Endothelial cell of umbilical vein (primary cell): ENCODE results near the gene SUPT16H. TPM values are rescaled to one million over a fixed set of nuclear protein-coding genes. Genes with fewer than 3 reads are reported as not detected.

Experiments
- BruUV-seq: library from RNA; stranded (reverse); fragments of 400-500 nt; replicated peaks from 2 replicates; lab custom pipeline; 2021; lab: Mats Ljungman, UMichigan
- CTCF ChIA-PET: fragments of 300-600, 350-600 bp; sonication (Branson Sonifier 250); formaldehyde crosslinking; loops from one replicate; lab custom pipeline; 2021; ENCODE audit warnings: antibody characterized with exemption, inconsistent platforms; lab: Charles Lee
- POLR2A ChIA-PET: fragments of 300-600, 350-600 bp; sonication (Branson Sonifier 250); formaldehyde crosslinking; loops from one replicate; lab custom pipeline; 2021; ENCODE audit warnings: antibody characterized with exemption, inconsistent platforms; lab: Charles Lee
- DNase-seq: peaks from one replicate; pipeline ENCODE4 v3.0.0-alpha.2; 2011; ENCODE audit warnings: low read depth, low spot score
- FAIRE-seq: peaks from 2 replicates; lab custom pipeline; 2011; peaks lifted over from hg19 to GRCh38; lab: Jason Lieb, UNC
- H2AFZ ChIP-seq: 2 replicates; pipeline ENCODE4 v1.6.0; 2012; ENCODE audit warnings: low read depth, low read length, control low read depth, inconsistent platforms
- H3K27ac ChIP-seq: 2 replicates; pipeline ENCODE4 v1.5.1; 2011; ENCODE audit warnings: low read depth, mild to moderate bottlenecking, control low read depth, low read length, moderate library complexity; ENCODE audit not compliant: insufficient read depth
- H3K27me3 ChIP-seq, 2 experiments: 2 replicates each; pipeline versions ENCODE4 v1.6.0 to v1.6.1; 2011; ENCODE audit warnings: low read length in 2 of 2, mixed read lengths in 1 of 2; ENCODE audit not compliant: control insufficient read depth in 2 of 2, insufficient read depth in 2 of 2
- H3K36me3 ChIP-seq, 2 experiments: 2 replicates in 1 of 2; 3 replicates in 1 of 2; pipeline ENCODE4 v1.5.1; 2011; ENCODE audit warnings: low read length in 2 of 2, mild to moderate bottlenecking in 1 of 2, moderate library complexity in 1 of 2; ENCODE audit not compliant: control insufficient read depth in 2 of 2, insufficient read depth in 2 of 2; ENCODE audit errors: extremely low read depth in 1 of 2
- H3K4me1 ChIP-seq: 3 replicates; pipeline ENCODE4 v1.5.1; 2011; ENCODE audit warnings: mild to moderate bottlenecking, low read length; ENCODE audit not compliant: control insufficient read depth, insufficient read depth; ENCODE audit errors: extremely low read depth
- H3K4me2 ChIP-seq: 2 replicates; pipeline ENCODE4 v1.6.1; 2011; ENCODE audit warnings: low read length, control low read depth, mixed read lengths; ENCODE audit not compliant: insufficient read depth
- H3K4me3 ChIP-seq, 3 experiments: fragments of 200-600 bp in 1 of 3; sonication (generic), shearing (Covaris generic) in 1 of 3; replicated peaks in 1 of 3; 2 replicates each; pipeline ENCODE4 v1.5.1; 2011 to 2016; ENCODE audit warnings: control low read depth in 3 of 3, low read length in 3 of 3, mild to moderate bottlenecking in 2 of 3, inconsistent platforms in 1 of 3, low read depth in 1 of 3, moderate library complexity in 1 of 3; ENCODE audit not compliant: insufficient read depth in 1 of 3
- H3K79me2 ChIP-seq: 2 replicates; pipeline ENCODE4 v1.6.0; 2012; ENCODE audit warnings: low read length, inconsistent platforms; ENCODE audit not compliant: control insufficient read depth, insufficient read depth
- H3K9ac ChIP-seq: replicated peaks from 2 replicates; pipeline ENCODE3; 2011; ENCODE audit warnings: low read length, control low read depth; ENCODE audit not compliant: insufficient read depth; ENCODE audit errors: extremely low read depth
- H3K9me1 ChIP-seq: replicated peaks from 3 replicates; pipeline ENCODE4 v1.6.0; 2011; ENCODE audit warnings: mild to moderate bottlenecking, low read length; ENCODE audit not compliant: control insufficient read depth, insufficient read depth; ENCODE audit errors: extremely low read depth
- H3K9me3 ChIP-seq: replicated peaks from 2 replicates; pipeline ENCODE4 v1.5.1; 2012; ENCODE audit warnings: low read length, inconsistent platforms; ENCODE audit not compliant: control insufficient read depth, insufficient read depth
- H4K20me1 ChIP-seq: replicated peaks from 2 replicates; pipeline ENCODE3; 2011; ENCODE audit warnings: mild to moderate bottlenecking, low read length; ENCODE audit not compliant: control insufficient read depth, insufficient read depth; ENCODE audit errors: extremely low read depth
- CTCF ChIP-seq, 2 donors: IDR thresholded peaks; 1 replicate in 1 of 2; 2 replicates in 1 of 2; pipeline ENCODE4 v1.5.1; 2011; ENCODE audit warnings: low read length in 2 of 2, mild to moderate bottlenecking in 2 of 2, moderate library complexity in 2 of 2, control low read depth in 1 of 2, inconsistent platforms in 1 of 2, low read depth in 1 of 2; ENCODE audit not compliant: insufficient read depth in 1 of 2; ENCODE audit errors: extremely low read depth in 1 of 2
- EZH2 ChIP-seq: IDR thresholded peaks from 2 replicates; pipeline ENCODE4 v1.6.1; 2012; ENCODE audit warnings: borderline replicate concordance, low read depth, mild to moderate bottlenecking, moderate library complexity, low read length, inconsistent platforms; ENCODE audit not compliant: severe bottlenecking
- FOS ChIP-seq: IDR thresholded peaks from 2 replicates; pipeline ENCODE4 v1.6.1; 2011; ENCODE audit warnings: mild to moderate bottlenecking, low read length, moderate library complexity, borderline replicate concordance; ENCODE audit not compliant: insufficient read depth
- GATA2 ChIP-seq: IDR thresholded peaks from 2 replicates; pipeline ENCODE4 v1.7.0; 2011; ENCODE audit warnings: low read depth, mild to moderate bottlenecking, moderate library complexity, mixed read lengths, low read length; ENCODE audit not compliant: insufficient read length, insufficient read depth
- JUN ChIP-seq: IDR thresholded peaks from 2 replicates; pipeline ENCODE4 v1.6.1; 2011; ENCODE audit warnings: borderline replicate concordance, low read depth; ENCODE audit not compliant: insufficient read length, insufficient read depth
- MAX ChIP-seq: IDR thresholded peaks from 2 replicates; pipeline ENCODE4 v1.6.1; 2011; ENCODE audit not compliant: insufficient read depth, insufficient read length
- MYC ChIP-seq: IDR thresholded peaks from one replicate; pipeline ENCODE4 v1.6.1; 2011; ENCODE audit warnings: mild to moderate bottlenecking, low read depth, low read length
- POLR2A ChIP-seq: IDR thresholded peaks from 2 replicates; pipeline ENCODE4 v1.6.1; 2012; ENCODE audit warnings: low read depth, mild to moderate bottlenecking, control low read depth, low read length
- POLR2AphosphoS5 ChIP-seq: IDR thresholded peaks from 2 replicates; pipeline ENCODE4 v1.6.1; 2012; ENCODE audit warnings: low read depth, mild to moderate bottlenecking, control low read depth, low read length, moderate library complexity; ENCODE audit not compliant: insufficient read depth
- dilution Hi-C: fragments of 300-500 bp; cut with MboI; formaldehyde crosslinking; loops from one replicate; pipeline ENCODE4 v1.15.0; 2019; ENCODE audit warnings: low sequenced_read_pairs; ENCODE audit not compliant: extremely low pct_ligation_motif_present
- intact Hi-C: fragments of 100-400 bp; cut with micrococcal nuclease; formaldehyde crosslinking; loops from one replicate; pipeline ENCODE4 v1.10.0; 2022
- polyA plus RNA-seq, 4 experiments: library from polyadenylated mRNA; depleted of rRNA in 3 of 4; stranded (reverse) in 3 of 4; unstranded in 1 of 4; fragments of >200 nt; gene quantifications; 2 replicates each; pipeline versions ENCODE4 v1.2.1 to v1.2.3, GENCODE V29; 2011 to 2012; ENCODE audit warnings: missing spikeins in 1 of 4
- total RNA-seq: library from RNA; stranded (reverse); gene quantifications from 2 replicates; pipeline ENCODE4 v1.2.3, GENCODE V29; 2021

SUPT16H gene
- total and polyA plus RNA-seq, 2 donors (not counting 3 experiments of a cell fraction or from before 2014, with no cell fraction given): 53.1 to 100 TPM

GRCh38 chr14:21406213-21406612 lies 22.4 kb upstream of the SUPT16H start:
- H3K4me1 ChIP-seq: peaks cover 13% of the 10 kb centered on the region
- H3K79me2 ChIP-seq: no peaks in the 10 kb centered on the region
- DNase-seq (no peak), FAIRE-seq (no peak)
- no TSS peak for BruUV-seq
- no peaks in the 10 kb centered on the region for H3K9me1 ChIP-seq
- H3K36me3 ChIP-seq: peaks cover 35 to 42% of the 10 kb centered on the region in 2 experiments
- TF ChIP-seq POLR2AphosphoS5 (no peak), GATA2 (no peak), MYC (no peak), FOS (no peak), MAX (no peak), CTCF (IDR thresholded peaks at IDR 0.05; ENCODE audit: extremely low read depth in 1 of 2, insufficient read depth in 1 of 2, low read depth in 1 of 2, low read length in 2 of 2) (no peak), EZH2 (no peak), JUN (no peak), POLR2A (no peak)
- H3K4me2 ChIP-seq: no peak overlapping the region
- no peak overlapping the region for H2AFZ ChIP-seq
- POLR2A ChIA-PET: interaction anchor here (0.6 kb wide), 2 partner anchors 22 to 65 kb away, joined by 3 read pairs; partner anchors contain the start of gene SUPT16H
- H4K20me1 ChIP-seq: no peaks in the 10 kb centered on the region
- H3K9me3 ChIP-seq: no peaks in the 10 kb centered on the region
- no peak overlapping the region for H3K9ac ChIP-seq
- no peak overlapping the region for H3K27ac ChIP-seq
- no peaks in the 10 kb centered on the region for H3K27me3 ChIP-seq
- H3K4me3 ChIP-seq: no peak overlapping the region
- dilution Hi-C loops: no loop called here
- intact Hi-C loops: loop anchor here (5.0 kb wide), 1 partner anchor 151 kb away; no protein-coding TSS in a partner anchor
- CTCF ChIA-PET: interaction anchor here (0.7 to 2.7 kb wide), 3 partner anchors 13 to 92 kb away, joined by 3 to 8 read pairs (median 4); no protein-coding TSS in a partner anchor
